Measurements from ENCODE around the gene ISG15. TPM values are rescaled to one million over a fixed set of nuclear protein-coding genes. Genes with fewer than 3 reads are reported as not detected.
A peak's percentile ranks its signal among the peaks of the same experiment; 100 is the strongest.

ISG15 gene
- total RNA-seq, 1 experiment from 2014 or later: 140 TPM

DNA sequence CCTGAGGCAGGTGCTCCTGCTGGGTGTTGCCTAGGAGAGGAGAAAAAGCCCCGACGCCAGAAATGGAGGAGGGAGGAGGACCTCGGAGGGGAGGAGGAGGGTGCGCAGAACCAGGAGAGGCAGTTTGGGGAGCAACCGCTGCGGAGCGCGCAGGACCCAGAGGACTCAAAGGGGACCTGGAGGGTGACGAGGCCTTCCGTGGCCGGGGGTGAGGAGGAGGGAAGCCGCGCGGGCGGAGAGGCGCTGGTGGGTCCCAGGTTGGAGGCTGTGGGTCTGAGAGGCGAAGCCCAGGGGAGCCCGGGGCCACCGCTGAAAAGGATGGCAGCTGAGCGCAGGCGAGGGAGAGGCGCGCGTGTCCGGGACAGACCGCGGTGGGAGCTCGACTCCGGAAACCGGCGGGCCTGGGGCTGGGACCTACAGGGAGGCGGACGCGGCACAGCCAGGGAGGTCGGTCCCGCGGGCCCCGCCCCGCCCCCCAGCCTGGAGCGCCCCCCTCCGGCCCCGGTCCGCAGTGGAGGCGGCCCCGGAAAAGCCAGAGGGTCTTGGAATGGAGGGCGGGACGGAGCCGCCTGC lies 45.7 kb downstream of the ISG15 start:
- ATAC-seq: peak; percentile 57
- Histone ChIP-seq H3K27ac (ENCODE audit: low read depth, low read length) (peak overlapping the region; percentile 69; the same call in 1 of the 2 replicates), H3K9ac (ENCODE audit: low read length) (peak overlapping the region; percentile 64)

More for the DNA sequence above, 45.7 kb downstream of the ISG15 start:
- Histone ChIP-seq H3K79me2 (ENCODE audit: insufficient read depth, low read length) (no peaks in the 10 kb centered on the region), H2AFZ (ENCODE audit: low read depth, low read length, poor library complexity, severe bottlenecking) (peak overlapping the region; percentile 45), H3K9me2 (ENCODE audit: insufficient read depth) (no peaks in the 10 kb centered on the region), H3K4me1 (ENCODE audit: control insufficient read depth in 1 of 2, insufficient read depth in 2 of 2, low read length in 2 of 2) (peaks cover 27 to 59% of the 10 kb centered on the region in 2 experiments), H3K36me3 (ENCODE audit: control insufficient read depth in 1 of 2, insufficient read depth in 2 of 2, low read length in 2 of 2) (peaks cover 4 to 8% of the 10 kb centered on the region in 2 experiments; a peak in 3 of 4 replicates), H3K4me2 (ENCODE audit: low read length) (peak overlapping the region; percentile 98), H4K20me1 (ENCODE audit: insufficient read depth) (no peaks in the 10 kb centered on the region), H3K4me3 (replicated peaks in 1 of 2; ENCODE audit: low read depth in 1 of 2, low read length in 2 of 2) (peak overlapping the region; percentile 55 to 71), H3K9me3 (ENCODE audit: control insufficient read depth in 1 of 2, insufficient read depth in 1 of 2, low read depth in 1 of 2, low read length in 2 of 2) (no peaks in the 10 kb centered on the region), H3K27me3 (ENCODE audit: insufficient read depth, low read length) (no peaks in the 10 kb centered on the region)
- ChIA-PET CTCF (interaction anchor here (1.2 to 1.8 kb wide), 4 partner anchors 15 to 52 kb away, joined by 3 to 5 read pairs (median 4); partner anchors contain the start of gene RNF223), RAD21 (ENCODE audit: low non-redundant PET in 1 of 2, low total read pairs in 2 of 2, uncharacterized antibody in 2 of 2, unreplicated experiment in 2 of 2) (no interaction called here), POLR2A (interaction anchor here (1.1 to 1.2 kb wide), 4 partner anchors 38 to 52 kb away, joined by 3 to 4 read pairs (median 4); partner anchors contain the start of gene ISG15)
- intact Hi-C loops (cut with micrococcal nuclease): no loop called here
- no peak for DNase-seq (ENCODE audit: low read depth, low spot score)
- BruUV-seq (replicated peaks): no TSS peak
- TF ChIP-seq ZBTB33 (IDR thresholded peaks at IDR 0.05; ENCODE audit: extremely low read depth, insufficient replicate concordance, low read length): no peak
- TF ChIP-seq, protein P1, sequence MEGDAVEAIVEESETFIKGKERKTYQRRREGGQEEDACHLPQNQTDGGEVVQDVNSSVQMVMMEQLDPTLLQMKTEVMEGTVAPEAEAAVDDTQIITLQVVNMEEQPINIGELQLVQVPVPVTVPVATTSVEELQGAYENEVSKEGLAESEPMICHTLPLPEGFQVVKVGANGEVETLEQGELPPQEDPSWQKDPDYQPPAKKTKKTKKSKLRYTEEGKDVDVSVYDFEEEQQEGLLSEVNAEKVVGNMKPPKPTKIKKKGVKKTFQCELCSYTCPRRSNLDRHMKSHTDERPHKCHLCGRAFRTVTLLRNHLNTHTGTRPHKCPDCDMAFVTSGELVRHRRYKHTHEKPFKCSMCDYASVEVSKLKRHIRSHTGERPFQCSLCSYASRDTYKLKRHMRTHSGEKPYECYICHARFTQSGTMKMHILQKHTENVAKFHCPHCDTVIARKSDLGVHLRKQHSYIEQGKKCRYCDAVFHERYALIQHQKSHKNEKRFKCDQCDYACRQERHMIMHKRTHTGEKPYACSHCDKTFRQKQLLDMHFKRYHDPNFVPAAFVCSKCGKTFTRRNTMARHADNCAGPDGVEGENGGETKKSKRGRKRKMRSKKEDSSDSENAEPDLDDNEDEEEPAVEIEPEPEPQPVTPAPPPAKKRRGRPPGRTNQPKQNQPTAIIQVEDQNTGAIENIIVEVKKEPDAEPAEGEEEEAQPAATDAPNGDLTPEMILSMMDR (IDR thresholded peaks at IDR 0.05 in 2 of 3, conservative IDR thresholded peaks at IDR 0.05 in 1 of 3; ENCODE audit: borderline replicate concordance in 1 of 3, insufficient read depth in 1 of 3, low read depth in 2 of 3, low read length in 2 of 3): peak in 2 of 3 experiments; percentile 47 to 54; a peak in 3 of 6 replicates
